ENCODE data around the gene EML1.

DNA sequence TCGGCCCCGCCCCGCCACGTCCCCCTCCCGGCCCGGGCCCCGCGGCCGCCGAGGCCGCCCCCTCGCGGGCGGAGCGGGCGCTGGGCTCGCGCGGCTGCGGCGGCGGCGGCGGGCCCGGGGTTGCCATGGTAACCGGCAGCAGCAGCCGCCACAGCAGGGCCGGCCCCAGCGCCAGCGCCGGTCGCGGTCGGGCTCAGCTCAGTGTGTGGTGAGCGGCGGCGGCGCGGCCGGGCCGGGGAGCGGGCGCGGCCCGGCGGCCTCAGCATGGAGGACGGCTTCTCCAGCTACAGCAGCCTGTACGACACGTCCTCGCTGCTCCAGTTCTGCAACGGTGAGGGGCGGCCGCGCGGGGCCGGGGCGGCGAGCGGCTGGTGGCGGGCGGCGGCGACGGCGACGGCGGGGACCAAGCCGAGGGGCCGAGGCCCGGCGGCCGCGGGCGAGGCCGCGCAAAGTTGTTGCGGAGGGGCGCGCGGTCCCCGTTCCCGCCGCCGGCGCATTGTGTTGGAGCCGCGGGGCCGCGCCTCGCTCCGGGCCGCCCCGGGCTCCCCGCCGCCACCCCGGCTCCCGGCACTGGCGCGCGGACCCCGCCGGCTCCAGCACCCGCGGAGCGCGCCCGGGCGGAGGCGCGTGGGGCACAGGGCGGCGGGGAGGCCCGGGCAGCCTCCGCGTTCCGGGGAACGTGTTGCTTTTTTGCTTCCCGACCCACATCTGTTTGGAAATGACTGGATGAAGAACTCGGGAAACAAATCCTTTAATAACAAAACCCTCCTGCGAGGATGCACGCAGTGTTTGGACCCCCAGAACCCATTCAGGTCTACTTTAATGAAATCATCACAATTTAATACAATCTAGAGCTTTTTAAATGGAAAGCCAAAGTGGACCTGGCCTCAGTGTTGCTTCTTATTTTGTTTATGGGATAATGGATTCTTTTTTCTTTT is at the start of gene EML1:
- TF ChIP-seq SNRNP70 (IDR thresholded peaks at IDR 0.05; ENCODE audit: low read depth, low read length) (no peak), ZNF556 (CRISPR knock-in tag; IDR thresholded peaks at IDR 0.05; ENCODE audit: borderline replicate concordance) (no peak), EZH2 (conservative IDR thresholded peaks at IDR 0.05; ENCODE audit: low read depth, low read length) (no peak)
